Measurements from ENCODE around the gene PEA15.

PEA15 gene

GRCh38 chr1:160239582-160240299 lies 34.6 kb downstream of the PEA15 start:
- DNase-seq (ENCODE audit: low read depth in 3 of 3), result no peak

GRCh38 chr1:160243767-160244166 lies 38.6 kb downstream of the PEA15 start:
- no peak for DNase-seq (ENCODE audit: low read depth in 3 of 3)

- no peak for DNase-seq (ENCODE audit: low read depth in 3 of 3)
These were observed 39.0 kb downstream of the PEA15 start for GRCh38 chr1:160244209-160244608.

GRCh38 chr1:160245434-160245833 lies 40.2 kb downstream of the PEA15 start:
- DNase-seq (ENCODE audit: low read depth in 3 of 3), result no peak

GRCh38 chr1:160247053-160247452 lies 41.9 kb downstream of the PEA15 start:
- no peak for DNase-seq (ENCODE audit: low read depth in 3 of 3)

- no peak for DNase-seq (ENCODE audit: low read depth in 3 of 3)
These were observed 45.8 kb downstream of the PEA15 start for GRCh38 chr1:160251011-160251410.

GRCh38 chr1:160251687-160252526 lies 46.7 kb downstream of the PEA15 start:
- peak; percentile 3 to 27 (median 19) for DNase-seq (ENCODE audit: low read depth in 3 of 3)

GRCh38 chr1:160255781-160256300 lies 50.7 kb downstream of the PEA15 start:
- DNase-seq (ENCODE audit: low read depth in 3 of 3), result no peak

- DNase-seq (ENCODE audit: low read depth in 3 of 3), result no peak
These were observed 51.3 kb downstream of the PEA15 start for GRCh38 chr1:160256396-160257046.

GRCh38 chr1:160257411-160258015 lies 52.3 kb downstream of the PEA15 start:
- DNase-seq (ENCODE audit: low read depth in 3 of 3), result no peak

GRCh38 chr1:160258177-160258798 lies 53.1 kb downstream of the PEA15 start:
- no peak for DNase-seq (ENCODE audit: low read depth in 3 of 3)

GRCh38 chr1:160260406-160261382 lies 55.5 kb downstream of the PEA15 start:
- DNase-seq (ENCODE audit: low read depth in 3 of 3), result no peak

GRCh38 chr1:160261556-160261892 lies 56.3 kb downstream of the PEA15 start:
- peak in 2 of 3 experiments; percentile 64 for DNase-seq (ENCODE audit: low read depth in 3 of 3)

- DNase-seq (ENCODE audit: low read depth in 3 of 3), result peak; percentile 96 to 97 (median 96)
These were observed 57.0 kb downstream of the PEA15 start, which contains the start of gene DCAF8 for GRCh38 chr1:160261893-160262794. TSS of gene DCAF8 (minus strand) at chr1:160262549. CDS start at chr1:160244008, 18,541 bp downstream.

GRCh38 chr1:160264795-160265307 lies 59.7 kb downstream of the PEA15 start:
- no peak for DNase-seq (ENCODE audit: low read depth in 3 of 3)

Data from stimulated activated CD4-positive, alpha-beta T cell treated with anti-CD3 and anti-CD28 coated beads, TNF-alpha, amount 100 ng/mL, for 24 hours (primary cell).